DOHH2 (cell line): Measurements from ENCODE around the gene ALK.

ENCODE experiments used
- H3F3A ChIP-seq: fragments of 200-600 bp; sonication (generic), shearing (Covaris generic); 2 replicates; pipeline ENCODE4 v1.6.0; 2016; ENCODE audit warnings: antibody characterized with exemption, mild to moderate bottlenecking; ENCODE audit not compliant: control insufficient read depth, insufficient read depth
- H3K27ac ChIP-seq: fragments of 200-600 bp; sonication (generic); 2 replicates; pipeline ENCODE4 v1.5.1; 2014; ENCODE audit warnings: low read depth, mild to moderate bottlenecking, low read length, moderate library complexity
- H3K27me3 ChIP-seq: fragments of 200-600 bp; sonication (generic); 2 replicates; pipeline ENCODE4 v1.6.1; 2014; ENCODE audit warnings: mild to moderate bottlenecking, low read length, mixed read lengths; ENCODE audit not compliant: control insufficient read depth
- H3K36me3 ChIP-seq: fragments of 200-600 bp; sonication (generic); 2 replicates; pipeline ENCODE4 v1.6.1; 2014; ENCODE audit warnings: mild to moderate bottlenecking, low read length, moderate library complexity, mixed read lengths; ENCODE audit not compliant: control insufficient read depth
- H3K4me1 ChIP-seq: fragments of 200-600 bp; sonication (generic); 2 replicates; pipeline ENCODE4 v1.6.1; 2014; ENCODE audit warnings: mild to moderate bottlenecking, low read length, mixed read lengths; ENCODE audit not compliant: control insufficient read depth
- H3K4me2 ChIP-seq: fragments of 200-600 bp; sonication (generic); 2 replicates; pipeline ENCODE4 v1.6.0; 2014; ENCODE audit warnings: mild to moderate bottlenecking, low read length, moderate library complexity
- H3K4me3 ChIP-seq: fragments of 200-600 bp; sonication (generic); 2 replicates; pipeline ENCODE4 v1.5.1; 2014; ENCODE audit warnings: mild to moderate bottlenecking, low read length, mixed read lengths
- H3K79me2 ChIP-seq: fragments of 200-600 bp; sonication (generic); 2 replicates; pipeline ENCODE4 v1.6.1; 2014; ENCODE audit warnings: mild to moderate bottlenecking, low read length, mixed read lengths; ENCODE audit not compliant: control insufficient read depth
- H3K9me2 ChIP-seq: fragments of 200-600 bp; sonication (generic); replicated peaks from 2 replicates; pipeline ENCODE4 v1.6.1; 2014; ENCODE audit warnings: mild to moderate bottlenecking, low read length, mixed read lengths; ENCODE audit not compliant: control insufficient read depth
- H3K9me3 ChIP-seq: fragments of 200-600 bp; sonication (generic); 2 replicates; pipeline ENCODE4 v1.6.1; 2014; ENCODE audit warnings: antibody characterized with exemption, low read length, mixed read lengths; ENCODE audit not compliant: control insufficient read depth, insufficient read depth
- H4K20me1 ChIP-seq: fragments of 200-600 bp; sonication (generic); 2 replicates; pipeline ENCODE4 v1.6.0; 2014; ENCODE audit warnings: low read depth, mild to moderate bottlenecking, antibody characterized with exemption, low read length, moderate library complexity; ENCODE audit not compliant: control insufficient read depth, insufficient read depth
- EZH2phosphoT487 ChIP-seq: fragments of 200-600 bp; sonication (generic); IDR thresholded peaks from 2 replicates; pipeline ENCODE4 v1.6.1; 2017; ENCODE audit warnings: borderline replicate concordance, mild to moderate bottlenecking, antibody characterized with exemption, low read length, moderate library complexity, mixed read lengths
- TF ChIP-seq, protein P1 (sequence below): fragments of 200-600 bp; sonication (generic); IDR thresholded peaks from one replicate; pipeline ENCODE4 v1.5.1; 2014; ENCODE audit warnings: antibody characterized with exemption, mild to moderate bottlenecking, low read depth, low read length; ENCODE audit not compliant: poor library complexity, severe bottlenecking

The ALK gene

DNA sequence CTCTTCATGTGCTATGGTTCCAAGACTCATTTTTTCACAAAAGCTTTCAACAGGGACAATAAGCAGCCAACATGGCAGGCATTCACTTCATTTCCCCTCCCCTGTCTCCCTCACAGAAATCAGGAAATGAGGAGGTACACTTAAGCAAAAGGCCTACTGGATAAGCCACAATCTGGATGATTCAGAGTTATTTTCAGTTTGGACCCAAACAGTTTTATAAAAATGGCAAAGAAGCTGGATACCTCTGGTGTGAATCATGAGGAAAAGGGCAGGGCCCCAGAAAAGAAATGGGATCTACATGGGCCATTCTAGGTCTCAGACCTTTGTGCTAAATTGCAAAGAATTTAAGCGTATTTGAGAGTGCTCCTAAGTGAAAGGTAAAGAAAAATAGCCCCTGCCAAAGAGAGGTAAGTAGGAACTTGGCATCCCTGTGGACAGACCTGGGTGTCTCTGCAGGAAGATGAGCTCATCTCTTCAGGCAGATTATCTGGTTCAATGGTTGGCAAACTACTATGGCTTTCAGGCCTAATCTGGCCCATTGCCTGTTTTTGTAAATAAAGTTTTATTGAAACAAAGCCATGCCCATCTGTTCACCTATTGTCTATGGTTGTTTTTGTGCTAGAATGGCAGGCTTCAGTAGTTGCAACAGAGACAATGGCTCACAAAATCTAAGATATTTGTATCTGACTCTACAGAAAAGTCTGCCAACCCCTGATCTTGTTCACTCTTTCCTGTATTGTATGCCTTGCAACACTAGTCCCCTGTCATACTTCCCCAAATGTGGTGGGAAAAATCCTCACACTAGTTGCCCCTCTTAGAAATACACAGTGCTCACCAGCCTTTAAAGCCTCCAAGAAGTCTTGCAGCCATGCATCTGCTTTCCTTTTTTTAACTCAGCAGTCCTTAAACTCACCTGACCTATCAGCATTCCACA lies 315.0 kb downstream of the ALK start:
- no peaks in the 10 kb centered on the region for H3K9me3 ChIP-seq
- no peak overlapping the region for H3K4me2 ChIP-seq
- H3F3A ChIP-seq, result no peaks in the 10 kb centered on the region
- no peaks in the 10 kb centered on the region for H3K79me2 ChIP-seq
- no peak for TF ChIP-seq EZH2phosphoT487
- TF ChIP-seq, protein P1, sequence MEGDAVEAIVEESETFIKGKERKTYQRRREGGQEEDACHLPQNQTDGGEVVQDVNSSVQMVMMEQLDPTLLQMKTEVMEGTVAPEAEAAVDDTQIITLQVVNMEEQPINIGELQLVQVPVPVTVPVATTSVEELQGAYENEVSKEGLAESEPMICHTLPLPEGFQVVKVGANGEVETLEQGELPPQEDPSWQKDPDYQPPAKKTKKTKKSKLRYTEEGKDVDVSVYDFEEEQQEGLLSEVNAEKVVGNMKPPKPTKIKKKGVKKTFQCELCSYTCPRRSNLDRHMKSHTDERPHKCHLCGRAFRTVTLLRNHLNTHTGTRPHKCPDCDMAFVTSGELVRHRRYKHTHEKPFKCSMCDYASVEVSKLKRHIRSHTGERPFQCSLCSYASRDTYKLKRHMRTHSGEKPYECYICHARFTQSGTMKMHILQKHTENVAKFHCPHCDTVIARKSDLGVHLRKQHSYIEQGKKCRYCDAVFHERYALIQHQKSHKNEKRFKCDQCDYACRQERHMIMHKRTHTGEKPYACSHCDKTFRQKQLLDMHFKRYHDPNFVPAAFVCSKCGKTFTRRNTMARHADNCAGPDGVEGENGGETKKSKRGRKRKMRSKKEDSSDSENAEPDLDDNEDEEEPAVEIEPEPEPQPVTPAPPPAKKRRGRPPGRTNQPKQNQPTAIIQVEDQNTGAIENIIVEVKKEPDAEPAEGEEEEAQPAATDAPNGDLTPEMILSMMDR, result no peak
- H3K4me3 ChIP-seq, result no peak overlapping the region
- no peaks in the 10 kb centered on the region for H4K20me1 ChIP-seq
- H3K36me3 ChIP-seq, result no peaks in the 10 kb centered on the region
- H3K9me2 ChIP-seq, result no peaks in the 10 kb centered on the region
- no peaks in the 10 kb centered on the region; the same call in 1 of the 2 replicates for H3K27me3 ChIP-seq
- H3K27ac ChIP-seq, result no peak overlapping the region
- H3K4me1 ChIP-seq, result no peaks in the 10 kb centered on the region

DNA sequence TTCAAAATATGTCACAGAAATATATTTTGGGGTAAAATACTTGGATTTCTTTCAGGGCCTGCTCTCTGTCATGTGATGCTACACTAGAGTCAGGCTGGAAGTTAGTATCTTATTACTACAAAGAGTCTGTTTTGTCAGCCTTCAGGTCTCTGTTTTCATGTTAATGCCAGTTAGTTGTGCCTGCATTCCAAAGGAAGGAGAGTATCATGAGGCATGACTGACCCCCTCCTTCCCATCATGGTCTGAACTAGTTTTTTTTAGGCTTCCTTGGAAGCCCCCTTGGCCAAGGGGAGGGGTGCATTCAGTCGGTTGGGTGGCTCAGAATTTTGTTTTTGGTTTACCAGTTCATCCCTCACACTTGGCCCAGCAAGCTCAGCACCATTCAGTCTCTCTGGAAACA lies 318.0 kb downstream of the ALK start:
- no peaks in the 10 kb centered on the region for H4K20me1 ChIP-seq
- no peaks in the 10 kb centered on the region for H3K36me3 ChIP-seq
- H3K9me3 ChIP-seq, result no peaks in the 10 kb centered on the region
- no peak overlapping the region for H3K4me2 ChIP-seq
- no peaks in the 10 kb centered on the region for H3K27me3 ChIP-seq
- no peak overlapping the region for H3K27ac ChIP-seq
- H3F3A ChIP-seq, result no peaks in the 10 kb centered on the region
- TF ChIP-seq, protein P1, result no peak
- no peak for TF ChIP-seq EZH2phosphoT487
- no peaks in the 10 kb centered on the region for H3K4me1 ChIP-seq
- no peak overlapping the region for H3K4me3 ChIP-seq
- H3K79me2 ChIP-seq, result no peaks in the 10 kb centered on the region
- H3K9me2 ChIP-seq, result no peaks in the 10 kb centered on the region

DNA sequence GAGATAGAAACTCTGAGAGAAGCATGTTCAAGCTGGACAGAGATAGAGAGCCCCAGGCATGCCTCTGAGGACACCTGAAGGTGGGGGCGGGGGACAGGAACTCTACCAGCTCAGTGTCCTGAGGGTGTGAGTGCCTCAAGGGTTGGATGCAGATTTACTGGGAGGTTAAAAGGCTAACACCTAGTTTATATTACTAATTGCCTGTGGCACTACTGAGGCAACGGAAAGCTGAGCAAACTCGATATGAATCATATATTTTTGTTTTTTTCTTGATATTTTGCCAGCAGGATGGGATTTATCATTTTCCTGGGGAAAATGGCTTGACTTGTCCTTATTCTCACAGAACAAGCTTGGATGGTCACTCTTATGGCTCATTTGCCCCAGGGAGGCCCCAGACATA lies 319.5 kb downstream of the ALK start:
- no peak overlapping the region for H3K4me3 ChIP-seq
- H3K36me3 ChIP-seq, result no peaks in the 10 kb centered on the region
- no peaks in the 10 kb centered on the region for H3F3A ChIP-seq
- H3K27ac ChIP-seq, result no peak overlapping the region
- no peaks in the 10 kb centered on the region for H3K4me1 ChIP-seq
- H4K20me1 ChIP-seq, result no peaks in the 10 kb centered on the region
- no peaks in the 10 kb centered on the region for H3K79me2 ChIP-seq
- H3K4me2 ChIP-seq, result no peak overlapping the region
- H3K27me3 ChIP-seq, result no peaks in the 10 kb centered on the region
- no peaks in the 10 kb centered on the region for H3K9me2 ChIP-seq
- TF ChIP-seq EZH2phosphoT487, result no peak
- TF ChIP-seq, protein P1, result no peak
- no peaks in the 10 kb centered on the region for H3K9me3 ChIP-seq
